ENCODE measurements around the gene COBLL1.

The COBLL1 gene

DNA sequence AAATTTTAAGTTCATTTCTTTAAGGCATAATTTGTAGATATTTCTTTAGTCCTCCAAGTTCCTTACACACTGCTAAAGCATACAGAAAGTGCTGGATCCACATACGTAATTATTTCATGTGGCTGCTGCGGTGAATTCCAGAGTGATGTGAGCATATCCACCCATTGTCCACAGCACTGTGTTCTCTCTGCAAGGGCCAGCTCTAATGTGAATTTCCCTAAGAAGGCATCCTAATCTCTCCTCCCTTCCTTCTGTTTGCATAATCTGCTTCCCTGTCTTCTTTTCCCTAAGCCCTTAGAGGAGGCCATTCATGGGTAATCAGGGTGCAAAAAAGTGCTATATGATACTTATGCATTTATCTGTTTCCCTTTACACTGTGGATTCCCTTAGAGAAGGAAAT lies 57.2 kb downstream of the COBLL1 start:
- no peak overlapping the region for H3K4me3 ChIP-seq (ENCODE audit: low read length)
- H3K27me3 ChIP-seq (ENCODE audit: low read depth, low read length): no peaks in the 10 kb centered on the region
- TF ChIP-seq, protein P1, sequence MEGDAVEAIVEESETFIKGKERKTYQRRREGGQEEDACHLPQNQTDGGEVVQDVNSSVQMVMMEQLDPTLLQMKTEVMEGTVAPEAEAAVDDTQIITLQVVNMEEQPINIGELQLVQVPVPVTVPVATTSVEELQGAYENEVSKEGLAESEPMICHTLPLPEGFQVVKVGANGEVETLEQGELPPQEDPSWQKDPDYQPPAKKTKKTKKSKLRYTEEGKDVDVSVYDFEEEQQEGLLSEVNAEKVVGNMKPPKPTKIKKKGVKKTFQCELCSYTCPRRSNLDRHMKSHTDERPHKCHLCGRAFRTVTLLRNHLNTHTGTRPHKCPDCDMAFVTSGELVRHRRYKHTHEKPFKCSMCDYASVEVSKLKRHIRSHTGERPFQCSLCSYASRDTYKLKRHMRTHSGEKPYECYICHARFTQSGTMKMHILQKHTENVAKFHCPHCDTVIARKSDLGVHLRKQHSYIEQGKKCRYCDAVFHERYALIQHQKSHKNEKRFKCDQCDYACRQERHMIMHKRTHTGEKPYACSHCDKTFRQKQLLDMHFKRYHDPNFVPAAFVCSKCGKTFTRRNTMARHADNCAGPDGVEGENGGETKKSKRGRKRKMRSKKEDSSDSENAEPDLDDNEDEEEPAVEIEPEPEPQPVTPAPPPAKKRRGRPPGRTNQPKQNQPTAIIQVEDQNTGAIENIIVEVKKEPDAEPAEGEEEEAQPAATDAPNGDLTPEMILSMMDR (IDR thresholded peaks at IDR 0.05; ENCODE audit: low read depth, low read length): no peak
- no peak for TF ChIP-seq EZH2phosphoT487 (IDR thresholded peaks at IDR 0.05; ENCODE audit: low read depth)
- H2AFZ ChIP-seq (ENCODE audit: low read depth, low read length): no peak overlapping the region
- H4K20me1 ChIP-seq (ENCODE audit: insufficient read depth, low read length): no peaks in the 10 kb centered on the region
- no peaks in the 10 kb centered on the region for H3K9me3 ChIP-seq (ENCODE audit: insufficient read depth, low read length)
- no peak overlapping the region for H3K4me2 ChIP-seq (ENCODE audit: low read length)
- peaks cover 24% of the 10 kb centered on the region for H3K4me1 ChIP-seq (ENCODE audit: low read length)
- H3K79me2 ChIP-seq (ENCODE audit: low read length): no peaks in the 10 kb centered on the region; the same call in 1 of the 2 replicates
- H3K36me3 ChIP-seq (replicated peaks; ENCODE audit: low read depth, low read length): no peaks in the 10 kb centered on the region
- H3K9ac ChIP-seq (ENCODE audit: low read length): no peak overlapping the region
- no peak overlapping the region for H3K27ac ChIP-seq (ENCODE audit: low read length)

DNA sequence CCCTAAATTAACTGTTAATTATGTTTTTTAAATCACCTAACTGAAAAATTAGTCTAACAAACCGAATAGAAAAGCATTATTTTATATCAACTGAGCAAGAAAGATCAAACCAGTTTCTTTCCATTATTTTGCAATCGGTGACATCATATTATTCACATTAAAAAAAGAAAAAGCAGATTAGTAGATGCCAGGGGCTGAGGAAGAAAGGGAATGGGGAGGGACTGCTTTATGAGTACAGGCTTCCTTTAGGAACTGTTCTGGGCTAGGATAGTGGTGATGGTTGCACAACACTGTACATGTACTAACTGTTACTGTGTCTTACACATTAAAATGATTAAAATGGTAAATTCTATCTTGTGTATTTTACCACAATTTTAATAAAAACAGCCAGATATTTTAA lies 59.3 kb downstream of the COBLL1 start:
- Histone ChIP-seq H3K36me3 (replicated peaks; ENCODE audit: low read depth, low read length) (no peaks in the 10 kb centered on the region), H3K4me2 (ENCODE audit: low read length) (no peak overlapping the region), H3K9ac (ENCODE audit: low read length) (no peak overlapping the region), H3K9me3 (ENCODE audit: insufficient read depth, low read length) (no peaks in the 10 kb centered on the region), H3K4me1 (ENCODE audit: low read length) (peaks cover 41% of the 10 kb centered on the region), H3K27me3 (ENCODE audit: low read depth, low read length) (no peaks in the 10 kb centered on the region), H4K20me1 (ENCODE audit: insufficient read depth, low read length) (no peaks in the 10 kb centered on the region), H3K79me2 (ENCODE audit: low read length) (peaks cover 2% of the 10 kb centered on the region; the same call in 1 of the 2 replicates), H2AFZ (ENCODE audit: low read depth, low read length) (no peak overlapping the region), H3K27ac (ENCODE audit: low read length) (no peak overlapping the region), H3K4me3 (ENCODE audit: low read length) (no peak overlapping the region)
- TF ChIP-seq, protein P1 (IDR thresholded peaks at IDR 0.05; ENCODE audit: low read depth, low read length): no peak
- no peak for TF ChIP-seq EZH2phosphoT487 (IDR thresholded peaks at IDR 0.05; ENCODE audit: low read depth)

DNA sequence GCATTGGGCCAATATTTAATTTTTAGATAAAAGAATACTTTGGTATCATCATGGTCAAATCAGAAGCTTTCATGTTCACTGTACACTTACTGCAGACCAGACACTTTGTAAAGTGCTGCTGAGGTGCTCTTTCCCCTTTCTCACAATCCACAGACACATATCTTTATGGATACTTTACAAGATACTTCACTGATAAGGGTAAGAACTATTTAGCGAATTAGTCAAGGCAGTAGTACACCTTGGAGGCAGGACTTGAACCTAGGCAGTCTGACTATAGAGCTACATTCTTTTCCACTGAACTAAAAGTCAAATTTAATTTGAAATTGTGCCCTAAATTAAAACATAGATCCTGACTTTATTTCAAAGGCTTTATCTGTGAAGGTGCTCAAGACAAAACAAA lies 60.2 kb downstream of the COBLL1 start:
- no peaks in the 10 kb centered on the region for H3K27me3 ChIP-seq (ENCODE audit: low read depth, low read length)
- H2AFZ ChIP-seq (ENCODE audit: low read depth, low read length): no peak overlapping the region
- H3K36me3 ChIP-seq (replicated peaks; ENCODE audit: low read depth, low read length): no peaks in the 10 kb centered on the region
- no peaks in the 10 kb centered on the region for H3K9me3 ChIP-seq (ENCODE audit: insufficient read depth, low read length)
- TF ChIP-seq EZH2phosphoT487 (IDR thresholded peaks at IDR 0.05; ENCODE audit: low read depth): no peak
- TF ChIP-seq, protein P1 (IDR thresholded peaks at IDR 0.05; ENCODE audit: low read depth, low read length): no peak
- no peak overlapping the region for H3K9ac ChIP-seq (ENCODE audit: low read length)
- no peak overlapping the region for H3K27ac ChIP-seq (ENCODE audit: low read length)
- no peak overlapping the region for H3K4me2 ChIP-seq (ENCODE audit: low read length)
- no peak overlapping the region for H3K4me3 ChIP-seq (ENCODE audit: low read length)
- H3K79me2 ChIP-seq (ENCODE audit: low read length): peaks cover 2% of the 10 kb centered on the region; the same call in 1 of the 2 replicates
- peaks cover 44% of the 10 kb centered on the region for H3K4me1 ChIP-seq (ENCODE audit: low read length)
- H4K20me1 ChIP-seq (ENCODE audit: insufficient read depth, low read length): no peaks in the 10 kb centered on the region

DNA sequence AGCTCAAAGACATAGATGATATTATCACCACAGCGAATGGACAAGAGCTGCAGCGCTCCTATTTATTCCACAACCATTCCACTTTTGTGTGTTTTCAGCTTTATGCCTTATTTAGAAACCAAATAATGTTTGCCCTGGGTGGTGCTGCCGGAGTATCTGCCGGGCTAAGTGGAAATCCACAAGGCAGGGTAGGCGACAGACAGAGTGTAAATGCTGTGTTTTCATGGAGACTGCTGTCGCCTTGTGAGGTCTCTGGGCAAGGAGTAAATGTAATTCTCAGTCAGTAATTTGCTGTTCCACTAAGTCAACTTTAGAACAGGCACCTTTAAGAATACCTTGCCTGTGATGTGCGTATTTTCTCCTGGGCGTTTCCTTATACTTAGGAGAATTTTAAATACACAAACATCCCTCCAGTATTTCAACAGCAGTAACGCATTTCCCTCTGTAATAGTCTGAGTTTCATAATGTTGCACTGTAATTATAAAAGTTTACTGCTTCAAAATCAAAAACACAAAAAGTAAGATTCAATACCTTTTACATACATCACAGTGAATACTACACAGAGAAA lies 60.9 kb downstream of the COBLL1 start:
- Histone ChIP-seq H4K20me1 (ENCODE audit: insufficient read depth, low read length) (no peaks in the 10 kb centered on the region), H3K4me1 (ENCODE audit: low read length) (peaks cover 43% of the 10 kb centered on the region), H2AFZ (ENCODE audit: low read depth, low read length) (no peak overlapping the region), H3K27me3 (ENCODE audit: low read depth, low read length) (no peaks in the 10 kb centered on the region), H3K9me3 (ENCODE audit: insufficient read depth, low read length) (no peaks in the 10 kb centered on the region), H3K27ac (ENCODE audit: low read length) (no peak overlapping the region), H3K79me2 (ENCODE audit: low read length) (peaks cover 2% of the 10 kb centered on the region; the same call in 1 of the 2 replicates), H3K4me3 (ENCODE audit: low read length) (no peak overlapping the region), H3K36me3 (replicated peaks; ENCODE audit: low read depth, low read length) (no peaks in the 10 kb centered on the region), H3K9ac (ENCODE audit: low read length) (no peak overlapping the region), H3K4me2 (ENCODE audit: low read length) (no peak overlapping the region)
- TF ChIP-seq EZH2phosphoT487 (IDR thresholded peaks at IDR 0.05; ENCODE audit: low read depth): no peak
- TF ChIP-seq, protein P1 (IDR thresholded peaks at IDR 0.05; ENCODE audit: low read depth, low read length): no peak
